GM19372 (cell line): ENCODE measurements around the gene ABCD3.
"Not testable (repeated sequence)": the region's sequence is repeated elsewhere in the genome, so short reads cannot be mapped to it uniquely, and the experiment has no call there.

Experiments
- ATAC-seq: cut with Tn5 transposase; IDR thresholded peaks from one replicate; pipeline ENCODE4 v1.9.1; 2021; ENCODE audit warnings: mild to moderate bottlenecking, low read depth, moderate library complexity; ENCODE audit not compliant: unreplicated experiment

Gene ABCD3

DNA sequence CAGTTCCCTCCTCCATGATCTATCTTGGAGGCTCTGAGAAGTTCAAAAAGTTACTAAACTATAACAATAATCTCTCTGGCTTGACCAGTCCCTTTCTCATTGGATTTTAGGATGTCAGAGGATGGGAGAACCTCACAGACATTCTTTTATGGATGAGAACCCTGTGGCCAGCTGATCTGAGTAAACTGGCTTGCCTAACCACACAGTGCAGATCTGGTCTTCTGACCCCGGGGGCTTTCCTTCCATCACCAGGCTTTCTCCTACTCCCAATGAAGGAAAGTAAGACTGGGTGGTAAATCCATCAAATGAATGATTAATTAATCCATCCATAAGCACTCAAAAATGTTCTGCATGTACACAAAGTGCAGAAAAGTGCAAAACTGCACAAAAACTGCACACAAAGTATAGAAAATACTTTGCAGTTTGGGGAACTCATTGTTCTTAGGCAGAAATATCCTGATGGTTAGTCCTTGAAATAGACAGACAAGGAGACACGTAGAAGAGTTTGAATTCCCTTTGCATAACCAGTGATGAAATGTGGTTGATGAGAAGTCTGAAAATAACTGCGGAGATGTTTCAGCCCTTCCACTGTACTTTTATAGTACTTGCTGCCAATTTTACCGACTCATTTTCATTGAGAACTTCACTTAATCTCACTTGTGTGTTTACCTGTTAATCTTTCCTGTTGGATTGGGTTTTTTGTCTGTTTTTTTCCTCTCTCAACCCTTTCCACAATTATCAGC is 125.9 kb downstream of the ABCD3 start:
- ATAC-seq, result no peak

DNA sequence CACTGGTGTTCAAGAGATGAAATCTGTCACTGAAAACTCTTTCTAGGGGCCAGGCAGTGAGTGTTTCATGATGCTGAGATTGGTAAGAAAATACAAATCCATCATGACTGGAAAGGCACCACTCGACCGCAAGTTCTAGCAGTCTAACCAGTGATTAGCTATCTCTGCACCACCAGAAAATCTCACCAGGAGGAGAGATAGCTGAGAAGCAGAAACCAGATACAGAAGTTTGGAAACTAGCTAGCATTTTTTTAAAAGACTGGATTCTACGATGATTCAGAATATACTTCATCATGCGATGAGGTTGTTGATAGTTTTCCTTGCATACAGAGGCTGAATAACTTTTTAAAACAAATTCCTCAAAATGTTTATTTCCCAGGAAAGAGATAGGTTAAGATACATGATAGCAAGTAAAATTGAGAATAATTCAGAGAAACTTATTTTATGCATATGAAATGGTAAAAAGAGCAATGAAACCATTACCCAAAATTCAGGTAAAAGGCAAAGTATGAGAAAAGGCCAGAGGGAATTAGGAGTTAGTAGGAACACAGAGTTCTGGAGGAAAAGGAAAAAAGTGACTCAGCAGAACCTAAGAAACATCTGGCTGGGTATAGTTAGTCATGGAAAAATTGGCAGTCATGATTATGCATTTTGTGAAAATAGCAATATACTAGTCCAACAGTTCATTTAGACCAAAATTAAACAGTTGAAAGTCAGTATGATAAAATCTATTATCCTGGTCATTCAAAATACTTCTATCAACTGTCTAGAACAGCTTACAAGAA is 126.7 kb downstream of the ABCD3 start:
- ATAC-seq, result no peak

DNA sequence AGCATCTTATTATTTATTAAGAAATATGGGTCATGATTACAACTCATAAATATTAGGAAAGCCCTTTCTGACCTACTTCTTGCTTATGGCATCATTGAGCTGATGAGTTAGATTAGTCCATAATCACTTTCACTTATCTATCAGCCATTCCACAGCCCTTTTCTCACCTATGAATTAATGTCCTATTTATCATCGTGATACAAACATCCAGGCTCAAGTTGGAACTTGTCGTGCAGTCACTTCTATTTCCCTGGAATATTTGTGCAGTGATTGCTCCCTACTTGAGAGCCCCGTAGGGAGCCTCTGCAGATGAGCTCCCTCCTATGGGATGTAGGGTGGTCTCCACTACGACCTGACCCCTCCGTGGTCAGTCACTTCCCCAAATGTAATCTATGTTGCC is 131.5 kb downstream of the ABCD3 start:
- ATAC-seq, result no peak

DNA sequence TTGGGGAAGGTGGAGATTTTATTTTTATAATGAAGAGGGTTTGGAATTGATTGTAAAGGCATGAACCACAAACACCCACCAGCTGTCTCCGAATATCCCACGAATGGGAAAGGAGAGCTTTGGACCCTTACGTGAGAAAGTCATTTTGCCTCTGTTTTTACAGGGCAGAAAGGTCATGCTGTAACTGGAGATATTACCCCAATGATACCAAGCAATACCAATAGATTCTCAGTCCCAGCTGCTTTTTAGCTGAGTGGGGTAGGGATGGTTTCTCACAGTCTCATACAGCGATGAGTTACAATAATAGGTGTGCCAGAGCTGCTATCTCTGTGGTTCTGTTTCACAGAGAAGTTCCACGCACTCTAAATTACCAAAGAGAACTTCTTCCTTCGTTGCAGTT is 132.2 kb downstream of the ABCD3 start:
- no peak for ATAC-seq

DNA sequence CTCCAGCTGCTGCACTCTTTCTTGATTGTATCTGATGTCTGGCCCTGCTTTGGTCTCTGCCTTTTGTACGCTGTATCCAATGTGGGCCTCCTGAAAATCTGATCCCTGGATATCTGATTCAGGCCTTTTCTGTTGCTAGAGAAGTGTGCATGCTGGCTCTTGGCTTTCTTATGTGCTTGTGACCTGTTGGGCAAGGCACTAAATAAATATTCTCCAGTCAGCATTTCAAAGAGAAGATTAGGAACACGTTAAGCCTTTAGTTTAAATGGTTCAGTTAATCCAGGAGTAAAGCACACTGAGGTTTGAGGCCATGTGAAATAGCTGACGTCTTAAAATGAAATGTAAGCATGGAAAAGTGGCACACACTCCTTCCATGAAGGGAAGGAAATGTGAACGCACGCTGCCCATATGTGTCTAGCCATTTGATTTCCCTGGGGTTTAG is 132.6 kb downstream of the ABCD3 start:
- no peak for ATAC-seq

DNA sequence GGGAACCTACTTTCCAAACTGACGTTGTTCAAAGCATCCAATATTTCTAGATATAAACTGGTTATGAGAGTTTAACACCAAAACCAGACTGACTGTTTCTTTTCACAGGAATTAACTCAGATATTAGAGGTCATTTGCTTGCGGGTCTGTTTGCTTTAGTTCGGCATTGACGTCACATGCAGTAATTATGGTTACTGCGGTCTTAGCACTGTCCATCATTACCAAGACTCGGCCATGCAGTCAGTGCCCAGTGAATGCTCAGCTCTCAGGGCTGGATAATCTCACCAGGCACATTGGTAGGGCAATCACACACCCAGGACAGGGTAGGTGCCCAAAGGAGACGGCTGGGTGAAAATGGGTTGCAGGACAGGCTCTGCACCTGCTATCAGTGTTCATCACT is 133.3 kb downstream of the ABCD3 start:
- ATAC-seq, result no peak

DNA sequence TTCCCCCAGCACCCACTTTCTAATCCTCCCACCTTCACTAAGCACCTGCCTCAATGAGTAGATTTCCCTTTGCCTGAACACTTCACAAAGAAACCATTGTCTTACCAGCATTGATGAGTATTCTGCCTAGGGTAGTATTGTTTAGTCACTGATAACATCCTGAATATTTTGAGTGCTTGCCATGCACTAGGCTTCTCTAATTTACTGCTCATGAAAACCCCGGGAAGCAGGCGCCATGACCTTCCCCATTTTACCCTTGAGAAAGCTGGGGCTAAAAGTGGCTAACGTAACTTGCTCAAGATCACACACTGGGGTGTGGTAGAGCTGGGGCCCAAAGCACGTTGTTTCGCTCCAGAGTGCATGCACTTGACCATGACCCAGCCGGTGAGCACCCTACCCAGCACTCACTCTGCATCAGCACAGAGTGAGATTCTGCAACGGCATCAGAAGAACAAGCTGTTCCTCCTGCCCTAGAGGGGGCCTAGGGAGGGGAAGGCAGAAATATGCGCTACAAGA is 133.9 kb downstream of the ABCD3 start:
- ATAC-seq, result no peak

DNA sequence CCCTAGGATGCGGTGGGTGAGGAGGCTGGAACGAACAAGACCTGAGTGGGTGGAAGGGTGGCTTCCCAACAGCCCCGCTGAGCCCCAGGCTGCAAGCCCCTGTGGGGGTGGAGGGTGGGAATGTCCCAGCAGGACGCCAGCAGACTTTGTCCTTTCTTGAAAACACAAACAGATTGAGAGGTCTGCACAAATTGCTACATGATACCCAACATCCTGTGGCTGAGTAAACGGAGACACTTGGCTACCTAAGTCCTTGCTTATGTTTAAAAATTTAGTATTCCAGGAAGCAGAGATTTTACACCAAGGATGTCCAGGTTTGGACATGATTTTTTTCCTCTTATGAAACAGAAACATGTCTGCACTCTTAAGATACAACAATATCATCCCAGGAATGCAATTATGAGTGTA is 135.1 kb downstream of the ABCD3 start:
- ATAC-seq, result no peak

DNA sequence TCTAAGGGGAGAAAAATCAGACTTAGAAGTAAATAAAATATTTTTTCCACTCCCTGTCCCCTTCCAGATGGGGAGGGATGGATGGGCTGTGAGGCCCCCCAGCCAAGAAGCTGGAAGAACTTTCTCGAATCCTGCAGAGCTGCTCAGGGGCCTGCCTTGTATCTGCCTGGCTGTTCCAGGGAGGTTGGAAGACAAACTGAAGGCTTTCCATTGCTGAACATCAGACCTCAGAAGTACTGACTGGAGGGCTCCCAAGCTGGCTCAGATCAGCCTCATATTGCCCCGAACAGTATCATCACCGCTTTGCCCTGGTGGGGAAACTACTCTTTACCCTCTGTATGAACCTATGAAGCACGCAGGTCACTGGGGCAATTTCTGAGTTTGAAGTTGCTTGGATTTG is 135.7 kb downstream of the ABCD3 start:
- ATAC-seq, result no peak

DNA sequence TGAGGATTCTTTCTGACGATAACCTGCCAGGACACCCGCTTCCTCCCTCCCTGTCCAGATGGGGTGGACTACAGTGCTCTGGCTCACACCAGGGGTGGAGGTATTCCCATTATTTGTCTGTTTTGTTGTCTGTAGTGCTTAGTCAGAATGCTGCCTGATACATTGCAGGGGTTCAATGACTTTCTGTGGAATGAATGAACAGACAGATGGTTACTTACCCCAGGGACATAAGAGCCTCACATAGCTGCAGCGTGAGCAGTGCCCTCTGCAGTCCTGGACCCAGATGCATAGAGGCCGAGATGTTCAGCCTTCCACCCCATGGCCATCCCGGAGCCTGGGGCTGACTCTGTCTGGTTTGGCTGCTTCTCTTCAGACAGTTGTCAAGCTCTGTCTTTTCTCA is 136.4 kb downstream of the ABCD3 start:
- no peak for ATAC-seq

DNA sequence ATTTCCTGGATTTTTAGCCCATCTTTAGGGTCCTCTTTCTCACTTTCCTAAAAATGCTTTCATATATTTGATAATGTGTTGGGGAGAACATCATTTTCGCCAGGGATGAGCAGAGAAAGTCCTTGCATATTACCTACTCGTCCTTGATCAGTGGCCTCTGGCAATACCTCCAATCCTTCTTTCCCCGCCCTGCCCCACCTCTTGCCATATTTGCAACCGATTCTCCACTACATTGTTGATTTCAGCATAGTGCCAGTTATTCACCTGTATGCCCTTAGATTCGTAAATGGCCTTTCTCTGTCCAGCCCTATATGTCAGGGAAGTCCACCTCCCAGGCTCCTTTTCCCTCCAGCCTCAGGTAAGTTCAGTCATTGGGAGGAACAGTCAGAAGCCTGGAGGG is 136.9 kb downstream of the ABCD3 start:
- ATAC-seq, result no peak

DNA sequence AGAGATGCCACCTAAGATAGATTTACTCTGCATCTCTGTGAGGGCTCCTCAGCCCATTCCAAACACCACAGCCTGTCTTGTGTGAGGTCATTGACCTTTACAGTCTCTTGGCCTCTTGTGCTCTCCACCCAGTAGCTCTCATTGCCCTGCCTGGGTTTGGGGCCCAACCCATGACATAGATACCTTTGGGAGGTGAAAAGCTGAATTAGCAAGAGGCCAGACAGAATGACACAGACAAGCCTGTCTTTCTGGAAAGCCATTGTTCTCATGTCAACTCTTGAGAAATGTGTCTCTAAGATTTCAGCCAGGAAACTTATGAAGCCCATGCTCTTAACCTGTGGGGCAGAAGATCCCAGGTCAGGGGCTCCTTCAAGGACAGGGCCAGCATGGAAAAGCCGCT is 141.7 kb downstream of the ABCD3 start:
- ATAC-seq, result no peak

DNA sequence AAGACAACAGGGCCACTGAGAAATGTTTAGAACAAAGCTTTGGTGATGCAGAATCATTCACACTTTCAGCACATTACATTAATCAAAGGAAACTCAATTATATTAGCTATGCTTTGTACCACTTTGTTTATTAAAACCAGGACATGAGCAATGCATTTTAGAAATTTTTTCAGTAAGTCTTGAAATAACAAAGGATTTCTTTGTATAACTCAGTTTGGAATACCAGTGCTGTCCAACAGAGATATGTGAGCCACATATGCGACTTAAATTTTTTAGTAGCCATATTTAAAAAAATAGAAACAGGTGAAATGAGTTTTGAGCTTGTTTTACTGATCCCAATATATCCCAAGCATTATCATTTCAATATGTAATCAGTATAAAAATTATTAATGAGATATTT is 142.1 kb downstream of the ABCD3 start:
- no peak for ATAC-seq

DNA sequence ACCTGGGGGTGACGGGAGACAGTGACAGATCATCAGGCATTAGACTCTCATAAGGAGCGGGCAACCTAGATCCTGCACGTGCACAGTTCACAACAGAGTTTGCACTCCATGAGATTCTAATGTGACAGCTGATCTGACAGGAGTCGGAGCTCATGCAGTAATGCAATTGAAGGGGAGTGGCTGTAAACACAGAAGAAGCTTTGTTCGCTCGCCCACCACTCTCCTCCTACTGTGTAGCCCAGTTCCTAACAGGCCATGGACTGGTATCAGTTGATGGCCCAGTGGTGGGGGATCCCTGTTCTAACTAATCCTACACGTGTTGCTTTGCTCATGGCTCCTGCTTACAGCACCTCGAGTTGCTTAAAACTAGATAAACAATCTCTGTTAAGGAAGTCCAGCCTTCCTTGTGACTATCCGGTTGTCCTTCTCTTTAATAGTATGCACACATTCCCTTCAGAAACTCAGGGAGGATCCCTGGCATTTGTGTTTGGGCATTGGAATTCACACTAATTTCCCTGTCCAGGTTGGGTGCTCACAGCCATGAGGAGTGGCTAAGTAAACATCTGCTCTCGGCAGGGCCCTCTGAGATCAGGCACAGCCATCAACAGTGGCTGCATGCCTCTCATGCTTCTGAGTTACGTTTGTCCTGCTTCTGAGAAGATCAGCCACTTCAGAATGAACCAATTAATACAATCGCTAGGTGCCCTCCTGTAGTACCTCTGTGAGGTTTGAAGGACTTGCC is 144.5 kb downstream of the ABCD3 start:
- no peak for ATAC-seq

DNA sequence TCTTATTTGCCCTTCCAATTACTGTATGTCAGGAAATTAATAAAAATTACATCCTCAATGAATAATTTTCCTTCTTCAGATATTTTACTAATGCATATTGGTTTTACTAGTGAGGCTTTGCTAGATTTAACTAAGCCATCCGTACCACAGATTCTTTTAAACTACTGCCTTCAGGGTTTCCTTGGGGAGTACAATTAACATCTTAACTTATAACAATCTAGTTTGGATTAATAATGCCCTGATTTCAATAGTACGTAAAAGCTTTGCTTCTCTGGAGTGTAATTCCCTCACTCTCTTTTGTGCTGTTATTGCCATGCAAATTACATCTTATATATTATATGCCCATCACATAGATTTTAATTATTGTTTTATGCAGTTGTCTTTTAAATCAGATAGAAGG is 147.7 kb downstream of the ABCD3 start:
- ATAC-seq, result no peak

DNA sequence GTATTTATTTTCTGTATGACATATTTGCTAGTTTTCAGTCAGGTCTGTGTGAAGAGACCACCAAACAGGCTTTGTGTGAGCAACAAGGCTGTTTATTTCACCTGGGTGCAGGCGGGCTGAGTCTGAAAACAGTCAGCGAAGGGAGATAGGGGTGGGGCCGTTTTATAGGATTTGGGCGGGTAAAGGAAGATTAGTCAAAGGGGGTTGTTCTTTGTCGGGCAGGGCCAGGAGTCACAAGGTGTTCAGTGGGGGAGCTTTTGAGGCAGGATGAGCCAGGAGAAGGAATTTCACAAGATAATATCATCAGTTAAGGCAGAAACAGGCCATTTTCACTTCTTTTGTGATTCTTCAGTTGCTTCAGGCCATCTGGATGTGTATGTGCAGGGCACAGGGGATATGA is 148.2 kb downstream of the ABCD3 start:
- not testable (repeated sequence) for ATAC-seq

DNA sequence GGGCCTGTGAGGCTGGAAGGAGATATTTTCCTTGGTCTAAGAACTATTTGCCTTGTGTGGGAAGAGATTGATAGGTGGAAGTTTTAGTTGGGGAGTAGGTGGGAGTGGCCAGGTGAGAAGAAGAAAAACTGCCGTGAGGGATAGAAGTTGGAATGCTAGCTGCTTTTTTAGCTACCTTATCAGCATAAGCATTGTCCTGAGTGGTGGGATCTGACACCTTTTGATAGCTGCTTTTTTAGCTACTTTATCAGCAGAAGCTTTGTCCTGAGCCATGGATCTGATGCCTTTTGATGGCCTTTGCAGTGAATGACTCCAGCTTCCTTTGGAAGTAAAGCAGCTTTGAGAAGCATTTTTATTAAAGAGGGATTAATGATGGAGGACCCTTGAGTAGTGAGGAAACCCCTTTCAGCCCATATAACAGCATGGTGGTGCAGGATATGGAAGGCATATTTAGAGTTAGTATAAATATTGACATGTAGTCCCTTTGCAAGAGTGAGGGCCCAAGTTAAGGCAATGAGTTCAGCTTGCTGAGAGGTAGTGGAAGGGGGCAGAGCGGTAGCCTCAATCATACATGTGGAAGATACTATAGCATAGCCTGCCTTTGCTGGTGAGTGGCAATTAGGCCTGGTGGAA is 149.9 kb downstream of the ABCD3 start:
- ATAC-seq, result not testable (repeated sequence)
